Endodermal cell (in vitro differentiated cells): ENCODE measurements around the gene KIRREL3. TPM values are rescaled to one million over a fixed set of nuclear protein-coding genes. Genes with fewer than 3 reads are reported as not detected.
A peak's percentile ranks its signal among the peaks of the same experiment; 100 is the strongest.

Experiments
- DNase-seq: peaks from one replicate; pipeline ENCODE4 v3.0.0-alpha.2; 2017
- H3K27ac ChIP-seq: 2 replicates; pipeline ENCODE4 v1.5.1; 2013; ENCODE audit warnings: mild to moderate bottlenecking, low read depth, low read length, moderate library complexity
- H3K27me3 ChIP-seq: 2 replicates; pipeline ENCODE4 v1.6.1; 2013; ENCODE audit warnings: mild to moderate bottlenecking, low read length, moderate library complexity; ENCODE audit not compliant: insufficient read depth, control insufficient read depth, poor library complexity, severe bottlenecking
- H3K36me3 ChIP-seq: 2 replicates; pipeline ENCODE4 v1.7.0; 2013; ENCODE audit warnings: mild to moderate bottlenecking, low read length, moderate library complexity; ENCODE audit not compliant: control insufficient read depth, insufficient read depth
- H3K4me1 ChIP-seq: one replicate; pipeline ENCODE4 v1.7.0; 2013; ENCODE audit warnings: low read length; ENCODE audit not compliant: control insufficient read depth, insufficient read depth
- H3K4me3 ChIP-seq: 2 replicates; pipeline ENCODE4 v1.5.1; 2013; ENCODE audit warnings: mild to moderate bottlenecking, low read length, moderate library complexity
- H3K9ac ChIP-seq: 2 replicates; pipeline ENCODE4 v1.6.1; 2013; ENCODE audit warnings: mild to moderate bottlenecking, low read length, moderate library complexity; ENCODE audit not compliant: poor library complexity, severe bottlenecking; ENCODE audit errors: extremely low read depth
- H3K9me3 ChIP-seq: 2 replicates; pipeline ENCODE4 v1.6.1; 2013; ENCODE audit warnings: mild to moderate bottlenecking, low read length, moderate library complexity; ENCODE audit not compliant: control insufficient read depth
- H3K27ac Mint-ChIP-seq: 2 replicates; pipeline ENCODE4 v1.8.0; 2020; ENCODE audit warnings: mixed read lengths
- H3K27me3 Mint-ChIP-seq: 2 replicates; pipeline ENCODE4 v1.8.0; 2021; ENCODE audit warnings: mild to moderate bottlenecking, mixed read lengths; ENCODE audit not compliant: insufficient read depth
- H3K36me3 Mint-ChIP-seq: 2 replicates; pipeline ENCODE4 v1.8.0; 2020; ENCODE audit warnings: low read depth, mixed read lengths
- H3K4me1 Mint-ChIP-seq: 2 replicates; pipeline ENCODE4 v1.8.0; 2020; ENCODE audit warnings: mixed read lengths
- H3K4me3 Mint-ChIP-seq: 2 replicates; pipeline ENCODE4 v1.8.0; 2020; ENCODE audit warnings: mild to moderate bottlenecking, moderate library complexity, mixed read lengths
- H3K9me3 Mint-ChIP-seq: 2 replicates; pipeline ENCODE4 v1.8.0; 2020; ENCODE audit warnings: mild to moderate bottlenecking, mixed read lengths
- WGBS, 2 experiments: methylation state at CpG; one replicate each; pipeline versions ENCODE4 v1.1.5 to v1.1.7; 2013; ENCODE audit warnings: missing lambda C conversion rate in 2 of 2, mixed read lengths in 1 of 2; ENCODE audit not compliant: insufficient coverage in 1 of 2, insufficient read length in 1 of 2; 5-methylcytosine and 5-hydroxymethylcytosine counted together
- total RNA-seq, 2 donors: library from RNA; stranded (reverse); fragmentation: NEBNext Ultra II Directional in 1 of 2; extraction: Animal tissue kit (Norgen Biotek cat#: 25700) in 1 of 2; gene quantifications; 2 replicates in 1 of 2; 3 replicates in 1 of 2; pipeline ENCODE4 v1.2.1, GENCODE V29; 2021
- TF ChIP-seq, protein P1 (sequence below): fragments of 200-600 bp; sonication (generic); conservative IDR thresholded peaks from 2 replicates; pipeline ENCODE4 v1.5.0; 2021; ENCODE audit warnings: antibody characterized with exemption, mild to moderate bottlenecking

Gene KIRREL3
- total RNA-seq, 2 donors from 2014 or later: 1.1 to 1.4 TPM

DNA sequence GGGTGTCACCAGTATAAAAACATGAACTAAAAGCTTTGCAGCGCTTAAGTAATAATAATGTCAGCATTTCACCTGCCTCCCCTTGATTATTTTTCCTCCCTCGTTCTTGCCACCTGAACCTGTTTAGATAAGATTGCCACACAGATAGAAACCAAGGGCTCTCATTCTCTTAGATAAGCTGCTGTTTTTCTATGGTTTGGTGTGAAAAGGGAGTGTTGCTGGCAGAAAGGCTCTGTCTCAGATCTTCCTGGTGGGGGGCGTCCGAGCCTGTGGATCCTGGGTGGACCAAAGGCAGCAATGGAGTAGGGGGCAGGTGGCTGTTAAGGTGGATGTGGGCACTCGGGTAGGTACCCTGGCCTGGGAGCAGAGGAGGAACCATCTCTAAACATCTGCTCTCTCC lies 497.6 kb downstream of the KIRREL3 start:
- DNase-seq: peak; percentile 75
- no peak overlapping the region for H3K4me3 ChIP-seq
- no peak overlapping the region for H3K27ac ChIP-seq
- TF ChIP-seq, protein P1, sequence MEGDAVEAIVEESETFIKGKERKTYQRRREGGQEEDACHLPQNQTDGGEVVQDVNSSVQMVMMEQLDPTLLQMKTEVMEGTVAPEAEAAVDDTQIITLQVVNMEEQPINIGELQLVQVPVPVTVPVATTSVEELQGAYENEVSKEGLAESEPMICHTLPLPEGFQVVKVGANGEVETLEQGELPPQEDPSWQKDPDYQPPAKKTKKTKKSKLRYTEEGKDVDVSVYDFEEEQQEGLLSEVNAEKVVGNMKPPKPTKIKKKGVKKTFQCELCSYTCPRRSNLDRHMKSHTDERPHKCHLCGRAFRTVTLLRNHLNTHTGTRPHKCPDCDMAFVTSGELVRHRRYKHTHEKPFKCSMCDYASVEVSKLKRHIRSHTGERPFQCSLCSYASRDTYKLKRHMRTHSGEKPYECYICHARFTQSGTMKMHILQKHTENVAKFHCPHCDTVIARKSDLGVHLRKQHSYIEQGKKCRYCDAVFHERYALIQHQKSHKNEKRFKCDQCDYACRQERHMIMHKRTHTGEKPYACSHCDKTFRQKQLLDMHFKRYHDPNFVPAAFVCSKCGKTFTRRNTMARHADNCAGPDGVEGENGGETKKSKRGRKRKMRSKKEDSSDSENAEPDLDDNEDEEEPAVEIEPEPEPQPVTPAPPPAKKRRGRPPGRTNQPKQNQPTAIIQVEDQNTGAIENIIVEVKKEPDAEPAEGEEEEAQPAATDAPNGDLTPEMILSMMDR: no peak
- H3K27ac Mint-ChIP-seq: peak overlapping the region; percentile 28
- peaks cover 12% of the 10 kb centered on the region for H3K4me1 ChIP-seq
- H3K36me3 ChIP-seq: no peaks in the 10 kb centered on the region
- peaks cover 42% of the 10 kb centered on the region for H3K9me3 Mint-ChIP-seq
- H3K27me3 Mint-ChIP-seq: no peaks in the 10 kb centered on the region
- peak overlapping the region; percentile 8 for H3K4me3 Mint-ChIP-seq
- no peaks in the 10 kb centered on the region for H3K27me3 ChIP-seq
- H3K4me1 Mint-ChIP-seq: peaks cover 44% of the 10 kb centered on the region
- peaks cover 43% of the 10 kb centered on the region for H3K9me3 ChIP-seq
- WGBS, 2 experiments: 46% methylated on average over 5 of the region's 5 CpGs; no CpG with 5 or more reads in 1 of the 2 experiments
- no peak overlapping the region for H3K9ac ChIP-seq
- H3K36me3 Mint-ChIP-seq: peaks cover 7% of the 10 kb centered on the region

DNA sequence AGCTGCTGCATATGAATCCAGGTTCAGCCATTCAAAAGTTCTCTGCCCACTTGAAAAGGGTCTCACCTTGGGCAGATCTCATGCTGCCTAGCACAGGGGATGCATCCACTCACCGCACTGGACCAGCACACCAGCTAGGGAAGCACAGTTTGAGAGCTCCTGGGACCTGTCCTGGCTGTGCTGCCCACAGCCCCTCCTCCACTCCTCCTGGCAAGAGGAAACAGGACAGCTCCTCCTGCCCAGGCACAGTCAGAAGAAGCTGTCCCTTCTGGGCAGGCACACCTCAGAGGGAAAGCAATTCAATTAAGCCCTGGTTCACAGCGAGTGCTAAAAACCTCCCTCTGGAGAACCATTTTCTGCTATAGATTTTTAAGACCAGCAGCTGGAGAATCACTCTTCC lies 498.4 kb downstream of the KIRREL3 start:
- Mint-ChIP-seq H3K4me3 (no peak overlapping the region), H3K27me3 (no peaks in the 10 kb centered on the region), H3K36me3 (peaks cover 7% of the 10 kb centered on the region)

DNA sequence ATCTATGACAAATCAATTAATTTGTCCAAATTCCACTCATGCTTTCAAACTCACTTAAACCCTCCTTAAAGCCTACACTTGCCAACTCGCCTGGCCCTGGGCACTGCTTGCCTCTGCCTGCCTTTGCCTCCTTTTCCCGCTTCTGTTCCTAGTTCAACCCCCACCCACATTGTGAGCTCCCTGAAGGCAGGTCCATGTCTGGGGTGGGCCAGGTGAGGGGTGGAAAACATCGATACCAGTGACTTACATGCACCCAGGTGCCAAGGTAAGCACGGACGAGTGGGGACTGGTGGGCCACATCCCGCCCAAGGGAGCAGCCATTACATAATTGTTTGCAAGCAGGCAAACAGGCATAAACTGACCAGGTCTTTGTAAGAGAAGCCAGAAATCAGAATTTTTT lies 498.9 kb downstream of the KIRREL3 start:
- no peak overlapping the region for H3K9ac ChIP-seq
- no peak overlapping the region for H3K4me3 Mint-ChIP-seq
- peaks cover 34% of the 10 kb centered on the region for H3K9me3 Mint-ChIP-seq
- TF ChIP-seq, protein P1: no peak
- DNase-seq: no peak
- H3K4me3 ChIP-seq: no peak overlapping the region
- no peaks in the 10 kb centered on the region for H3K27me3 ChIP-seq
- H3K36me3 ChIP-seq: no peaks in the 10 kb centered on the region
- peaks cover 55% of the 10 kb centered on the region for H3K4me1 Mint-ChIP-seq
- no peak overlapping the region for H3K27ac ChIP-seq
- peaks cover 33% of the 10 kb centered on the region for H3K9me3 ChIP-seq
- H3K27me3 Mint-ChIP-seq: no peaks in the 10 kb centered on the region
- H3K27ac Mint-ChIP-seq: no peak overlapping the region
- H3K36me3 Mint-ChIP-seq: peaks cover 7% of the 10 kb centered on the region
- 88 to 93% methylated on average over 3 to 6 of the region's 6 CpGs for WGBS, 2 experiments
- peaks cover 18% of the 10 kb centered on the region for H3K4me1 ChIP-seq

More for the DNA sequence above, 498.4 kb downstream of the KIRREL3 start:
- 51% methylated on average over 2 of the region's 2 CpGs; no CpG with 5 or more reads in 1 of the 2 experiments for WGBS, 2 experiments
- Histone ChIP-seq H3K9ac (no peak overlapping the region), H3K9me3 (peaks cover 39% of the 10 kb centered on the region), H3K36me3 (no peaks in the 10 kb centered on the region), H3K4me1 (peaks cover 18% of the 10 kb centered on the region), H3K4me3 (no peak overlapping the region), H3K27ac (no peak overlapping the region), H3K27me3 (no peaks in the 10 kb centered on the region)
- peak; percentile 67 for DNase-seq
- Mint-ChIP-seq H3K4me1 (peaks cover 50% of the 10 kb centered on the region), H3K9me3 (peaks cover 39% of the 10 kb centered on the region), H3K27ac (peak overlapping the region; percentile 55)
- TF ChIP-seq, protein P1: no peak
